HEK293T (cell line): ENCODE data around the gene CYB5A.

Experiments used
- CTCF ChIA-PET: fragments of 350-600 bp; formaldehyde crosslinking; extraction: SDS; loops from one replicate; lab custom pipeline; 2021; ENCODE audit warnings: antibody characterized with exemption, inconsistent platforms; lab: Yijun Ruan, JAX
- POLR2A ChIA-PET: fragments of 350-600 bp; formaldehyde crosslinking; extraction: SDS; loops from one replicate; lab custom pipeline; 2020; ENCODE audit warnings: antibody characterized with exemption, inconsistent platforms; lab: Yijun Ruan, JAX
- DNase-seq: peaks from one replicate; pipeline ENCODE4 v3.0.0; 2012; ENCODE audit warnings: mixed read lengths; ENCODE audit errors: extremely low spot score
- ARNT ChIP-seq: fragments of 450-650 bp; IDR thresholded peaks from 2 replicates; pipeline ENCODE4 v1.6.1; 2017; ENCODE audit warnings: mild to moderate bottlenecking
- BHLHE40 ChIP-seq: fragments of 450-650 bp; IDR thresholded peaks from 2 replicates; pipeline ENCODE4 v1.6.1; 2016; ENCODE audit warnings: mild to moderate bottlenecking, moderate library complexity, borderline replicate concordance
- CTBP1 ChIP-seq: fragments of 450-650 bp; IDR thresholded peaks from 2 replicates; pipeline ENCODE4 v1.6.1; 2016; ENCODE audit warnings: borderline replicate concordance
- ELF4 ChIP-seq: fragments of 450-650 bp; IDR thresholded peaks from 2 replicates; pipeline ENCODE4 v1.6.1; 2017; ENCODE audit warnings: antibody characterized with exemption
- FOXA1 ChIP-seq: fragments of 450-650 bp; IDR thresholded peaks from 2 replicates; pipeline ENCODE4 v1.6.1; 2016; ENCODE audit warnings: mild to moderate bottlenecking
- FOXK2 ChIP-seq: fragments of 450-650 bp; IDR thresholded peaks from 2 replicates; pipeline ENCODE4 v1.6.1; 2016; ENCODE audit warnings: mild to moderate bottlenecking
- FOXM1 ChIP-seq: fragments of 450-650 bp; IDR thresholded peaks from 2 replicates; pipeline ENCODE4 v1.6.1; 2017; ENCODE audit warnings: mild to moderate bottlenecking, borderline replicate concordance
- HDGF ChIP-seq: fragments of 450-650 bp; IDR thresholded peaks from 2 replicates; pipeline ENCODE4 v1.6.1; 2017; ENCODE audit warnings: antibody characterized with exemption, borderline replicate concordance
- L3MBTL2 ChIP-seq: fragments of 450-650 bp; conservative IDR thresholded peaks from 2 replicates; pipeline ENCODE4 v1.6.1; 2016; ENCODE audit warnings: mild to moderate bottlenecking
- LEF1 ChIP-seq: fragments of 450-650 bp; IDR thresholded peaks from 2 replicates; pipeline ENCODE4 v1.6.1; 2017; ENCODE audit warnings: mild to moderate bottlenecking, borderline replicate concordance
- NFRKB ChIP-seq: fragments of 450-650 bp; IDR thresholded peaks from 2 replicates; pipeline ENCODE4 v1.6.1; 2016; ENCODE audit warnings: mild to moderate bottlenecking, moderate library complexity
- PKNOX1 ChIP-seq: fragments of 450-650 bp; IDR thresholded peaks from 2 replicates; pipeline ENCODE4 v1.6.1; 2016
- SP1 ChIP-seq: fragments of 450-650 bp; IDR thresholded peaks from 2 replicates; pipeline ENCODE4 v1.6.1; 2017
- SUZ12 ChIP-seq: fragments of 450-650 bp; IDR thresholded peaks from 2 replicates; pipeline ENCODE4 v1.6.1; 2016; ENCODE audit warnings: mild to moderate bottlenecking
- TARDBP ChIP-seq: fragments of 450-650 bp; IDR thresholded peaks from 2 replicates; pipeline ENCODE4 v1.6.1; 2016
- ZNF384 ChIP-seq: fragments of 450-650 bp; IDR thresholded peaks from 2 replicates; pipeline ENCODE4 v1.6.1; 2016

Gene CYB5A

GRCh38 chr18:74314759-74315463, 23.1 kb upstream of the CYB5A start:
- ChIA-PET POLR2A (no interaction called here), CTCF (no interaction called here)
- TF ChIP-seq ELF4 (no peak), LEF1 (no peak), FOXA1 (no peak), SUZ12 (no peak), CTBP1 (no peak), TARDBP (no peak), FOXK2 (no peak), ARNT (no peak), PKNOX1 (no peak), FOXM1 (no peak), BHLHE40 (no peak), NFRKB (no peak), SP1 (no peak), ZNF384 (no peak), L3MBTL2 (no peak), HDGF (no peak)
- DNase-seq, result no peak

- ChIA-PET CTCF (interaction anchor here (1.2 kb wide), 1 partner anchor 31 kb away, joined by 3 read pairs; no protein-coding TSS in a partner anchor), POLR2A (no interaction called here)
- TF ChIP-seq HDGF, result no peak
- TF ChIP-seq CTBP1, result no peak
- TF ChIP-seq LEF1, result no peak
- TF ChIP-seq ZNF384, result no peak
- TF ChIP-seq SUZ12, result no peak
- no peak for TF ChIP-seq TARDBP
- no peak for TF ChIP-seq PKNOX1
- TF ChIP-seq L3MBTL2, result no peak
- TF ChIP-seq FOXM1, result no peak
- TF ChIP-seq NFRKB, result no peak
- TF ChIP-seq SP1, result no peak
- TF ChIP-seq ELF4, result no peak
- DNase-seq, result no peak
Measured at GRCh38 chr18:74311000-74311399, 19.2 kb upstream of the CYB5A start.

- CTCF ChIA-PET, result interaction anchor here (1.2 kb wide), 1 partner anchor 32 kb away, joined by 3 read pairs; no protein-coding TSS in a partner anchor
- TF ChIP-seq SP1, result no peak
- no peak for TF ChIP-seq SUZ12
- no peak for TF ChIP-seq HDGF
- TF ChIP-seq ELF4, result no peak
- no peak for TF ChIP-seq CTBP1
- TF ChIP-seq LEF1, result no peak
- TF ChIP-seq BHLHE40, result no peak
- TF ChIP-seq L3MBTL2, result no peak
- no peak for TF ChIP-seq FOXM1
- no peak for TF ChIP-seq FOXK2
- no peak for TF ChIP-seq PKNOX1
- no peak for TF ChIP-seq ARNT
- no peak for TF ChIP-seq ZNF384
- TF ChIP-seq TARDBP, result no peak
- TF ChIP-seq FOXA1, result no peak
- no peak for TF ChIP-seq NFRKB
- peak; percentile 8 for DNase-seq
- POLR2A ChIA-PET, result no interaction called here
Measured at GRCh38 chr18:74310411-74310810, 18.6 kb upstream of the CYB5A start.

GRCh38 chr18:74303936-74304335, 12.2 kb upstream of the CYB5A start:
- TF ChIP-seq ELF4 (no peak), TARDBP (no peak), BHLHE40 (no peak), ZNF384 (no peak), SUZ12 (no peak), LEF1 (no peak), SP1 (no peak), FOXM1 (no peak), CTBP1 (no peak), FOXA1 (no peak), ARNT (no peak), NFRKB (no peak), HDGF (no peak), PKNOX1 (no peak), FOXK2 (no peak), L3MBTL2 (no peak)
- DNase-seq, result no peak
- ChIA-PET CTCF (no interaction called here), POLR2A (no interaction called here)

- no peak for TF ChIP-seq ZNF384
- TF ChIP-seq FOXK2, result no peak
- no peak for TF ChIP-seq FOXA1
- no peak for TF ChIP-seq ELF4
- TF ChIP-seq SUZ12, result no peak
- no peak for TF ChIP-seq CTBP1
- TF ChIP-seq TARDBP, result no peak
- no peak for TF ChIP-seq PKNOX1
- no peak for TF ChIP-seq HDGF
- ChIA-PET POLR2A (no interaction called here), CTCF (no interaction called here)
- no peak for DNase-seq
Measured at GRCh38 chr18:74303306-74303705, 11.5 kb upstream of the CYB5A start.
